Ovary (tissue), 3 donors: ENCODE data around the gene COMMD10.

Source experiments
- EP300 ChIP-seq: sonication (generic); formaldehyde crosslinking; IDR thresholded peaks from one replicate; pipeline ENCODE4 v1.6.1; 2017; ENCODE audit warnings: antibody characterized with exemption
- POLR2A ChIP-seq: fragments of 450-650 bp; IDR thresholded peaks from one replicate; pipeline ENCODE4 v1.6.1; 2017; ENCODE audit warnings: antibody characterized with exemption, mild to moderate bottlenecking, moderate library complexity
- TF ChIP-seq, protein P1 (sequence below), 3 donors: fragments of 450-650 bp in 2 of 3; fragments of 200-600 bp in 1 of 3; IDR thresholded peaks; one replicate each; pipeline versions ENCODE4 v1.5.1 to v1.8.0; 2016 to 2022; ENCODE audit warnings: antibody characterized with exemption in 3 of 3, mild to moderate bottlenecking in 1 of 3
- donor health status: DM: no; HTN: no; CAD: no.

DNA sequence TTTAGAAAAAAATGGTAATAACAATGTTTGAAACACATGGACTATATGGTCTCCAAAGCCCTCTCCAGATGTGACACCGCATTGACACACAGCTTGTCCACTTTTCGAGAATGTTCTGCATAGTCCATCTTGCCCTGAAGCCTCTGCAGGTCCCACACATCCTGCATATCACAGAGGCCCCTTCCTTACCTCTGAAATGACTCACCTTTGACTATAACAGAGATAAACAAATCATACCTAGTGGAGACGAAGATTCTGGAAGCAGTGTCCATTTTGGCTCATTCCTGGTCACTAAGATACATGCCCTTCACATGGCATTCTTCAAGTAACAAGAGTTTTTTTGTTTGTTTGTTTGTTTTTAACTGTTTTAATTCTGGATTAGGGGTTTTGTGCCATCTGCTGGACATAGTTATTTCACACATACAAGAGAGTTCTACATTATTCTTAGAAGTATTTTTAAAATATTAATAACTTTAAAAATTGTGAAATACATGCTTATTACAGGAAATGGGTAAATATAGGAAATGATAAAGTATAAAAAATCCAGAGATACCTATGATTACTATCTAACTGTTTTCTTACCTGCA lies 47.5 kb upstream of the COMMD10 start:
- TF ChIP-seq, protein P1, sequence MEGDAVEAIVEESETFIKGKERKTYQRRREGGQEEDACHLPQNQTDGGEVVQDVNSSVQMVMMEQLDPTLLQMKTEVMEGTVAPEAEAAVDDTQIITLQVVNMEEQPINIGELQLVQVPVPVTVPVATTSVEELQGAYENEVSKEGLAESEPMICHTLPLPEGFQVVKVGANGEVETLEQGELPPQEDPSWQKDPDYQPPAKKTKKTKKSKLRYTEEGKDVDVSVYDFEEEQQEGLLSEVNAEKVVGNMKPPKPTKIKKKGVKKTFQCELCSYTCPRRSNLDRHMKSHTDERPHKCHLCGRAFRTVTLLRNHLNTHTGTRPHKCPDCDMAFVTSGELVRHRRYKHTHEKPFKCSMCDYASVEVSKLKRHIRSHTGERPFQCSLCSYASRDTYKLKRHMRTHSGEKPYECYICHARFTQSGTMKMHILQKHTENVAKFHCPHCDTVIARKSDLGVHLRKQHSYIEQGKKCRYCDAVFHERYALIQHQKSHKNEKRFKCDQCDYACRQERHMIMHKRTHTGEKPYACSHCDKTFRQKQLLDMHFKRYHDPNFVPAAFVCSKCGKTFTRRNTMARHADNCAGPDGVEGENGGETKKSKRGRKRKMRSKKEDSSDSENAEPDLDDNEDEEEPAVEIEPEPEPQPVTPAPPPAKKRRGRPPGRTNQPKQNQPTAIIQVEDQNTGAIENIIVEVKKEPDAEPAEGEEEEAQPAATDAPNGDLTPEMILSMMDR (IDR thresholded peaks at IDR 0.05), result no peak
- TF ChIP-seq POLR2A (no peak), EP300 (no peak)
